A549 (cell line): ENCODE results near the gene SLC29A3.

Experiments
- CEBPB ChIP-seq, 2 experiments: fragments of >200 bp in 1 of 2; sonication (Bioruptor Twin) in 1 of 2; formaldehyde crosslinking in 1 of 2; IDR thresholded peaks; 2 replicates each; pipeline ENCODE4 v1.6.1; 2012 to 2016
- EP300 ChIP-seq, 2 experiments: fragments of >200 bp; sonication (Bioruptor Twin); formaldehyde crosslinking; IDR thresholded peaks; 2 replicates in 1 of 2; 3 replicates in 1 of 2; pipeline ENCODE4 v1.6.1; 2016 to 2017
- KDM5A ChIP-seq: fragments of 200-600 bp; sonication (generic); IDR thresholded peaks from 2 replicates; pipeline ENCODE4 v1.6.1; 2016; ENCODE audit warnings: antibody characterized with exemption, mild to moderate bottlenecking
- MAZ ChIP-seq: fragments of 150-350 bp; IDR thresholded peaks from 2 replicates; pipeline ENCODE4 v1.6.1; 2014; ENCODE audit warnings: antibody characterized with exemption, low read depth, low read length, borderline replicate concordance
- POLR2A ChIP-seq: IDR thresholded peaks from 2 replicates; pipeline ENCODE4 v1.6.1; 2012; ENCODE audit warnings: mild to moderate bottlenecking, low read length
- RAD21 ChIP-seq, 2 experiments: fragments of >200 bp in 1 of 2; sonication (Bioruptor Twin) in 1 of 2; formaldehyde crosslinking in 1 of 2; IDR thresholded peaks in 1 of 2; conservative IDR thresholded peaks in 1 of 2; 2 replicates in 1 of 2; 3 replicates in 1 of 2; pipeline ENCODE4 v1.6.1; 2012 to 2018; ENCODE audit warnings: inconsistent platforms in 1 of 2
- ZFP36 ChIP-seq: fragments of 450-650 bp; IDR thresholded peaks from 2 replicates; pipeline ENCODE4 v1.6.1; 2014; ENCODE audit warnings: borderline replicate concordance; ENCODE audit not compliant: partially characterized antibody
- TF ChIP-seq, protein P1 (sequence below): fragments of >200 bp; sonication (Bioruptor Twin); formaldehyde crosslinking; IDR thresholded peaks from 3 replicates; pipeline ENCODE4 v1.5.1; 2016
- TF ChIP-seq, protein P2 (sequence below): IDR thresholded peaks from 2 replicates; pipeline ENCODE4 v1.6.1; 2012

DNA sequence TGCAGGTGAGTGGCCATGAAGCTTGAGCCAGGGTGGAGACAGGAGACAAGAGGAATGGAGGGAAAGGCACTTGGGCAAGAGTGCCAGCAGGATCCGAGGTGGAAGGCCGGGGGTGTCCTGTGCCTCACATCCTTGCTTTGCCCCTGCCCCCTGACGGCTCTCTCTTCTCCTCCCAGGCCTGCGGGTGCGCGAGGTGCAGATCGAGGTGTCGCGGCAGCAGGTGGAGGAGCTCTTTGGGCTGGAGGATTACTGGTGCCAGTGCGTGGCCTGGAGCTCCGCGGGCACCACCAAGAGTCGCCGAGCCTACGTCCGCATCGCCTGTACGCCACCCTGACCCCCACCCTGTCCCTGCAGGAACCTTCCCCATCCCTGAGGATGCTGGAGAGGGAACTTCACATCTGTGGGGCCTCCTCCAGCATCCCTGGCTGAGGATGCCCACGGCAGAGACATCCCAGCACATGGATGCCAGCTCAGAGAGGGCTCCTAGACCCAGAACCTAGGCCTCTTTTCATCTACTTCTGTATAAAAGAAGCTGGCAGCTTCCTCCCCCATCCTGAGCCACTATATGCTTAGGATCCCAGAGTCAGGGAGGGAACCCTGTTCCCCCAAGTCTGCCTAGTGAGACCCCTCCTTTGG is 34.4 kb upstream of the SLC29A3 start:
- TF ChIP-seq, protein P1, sequence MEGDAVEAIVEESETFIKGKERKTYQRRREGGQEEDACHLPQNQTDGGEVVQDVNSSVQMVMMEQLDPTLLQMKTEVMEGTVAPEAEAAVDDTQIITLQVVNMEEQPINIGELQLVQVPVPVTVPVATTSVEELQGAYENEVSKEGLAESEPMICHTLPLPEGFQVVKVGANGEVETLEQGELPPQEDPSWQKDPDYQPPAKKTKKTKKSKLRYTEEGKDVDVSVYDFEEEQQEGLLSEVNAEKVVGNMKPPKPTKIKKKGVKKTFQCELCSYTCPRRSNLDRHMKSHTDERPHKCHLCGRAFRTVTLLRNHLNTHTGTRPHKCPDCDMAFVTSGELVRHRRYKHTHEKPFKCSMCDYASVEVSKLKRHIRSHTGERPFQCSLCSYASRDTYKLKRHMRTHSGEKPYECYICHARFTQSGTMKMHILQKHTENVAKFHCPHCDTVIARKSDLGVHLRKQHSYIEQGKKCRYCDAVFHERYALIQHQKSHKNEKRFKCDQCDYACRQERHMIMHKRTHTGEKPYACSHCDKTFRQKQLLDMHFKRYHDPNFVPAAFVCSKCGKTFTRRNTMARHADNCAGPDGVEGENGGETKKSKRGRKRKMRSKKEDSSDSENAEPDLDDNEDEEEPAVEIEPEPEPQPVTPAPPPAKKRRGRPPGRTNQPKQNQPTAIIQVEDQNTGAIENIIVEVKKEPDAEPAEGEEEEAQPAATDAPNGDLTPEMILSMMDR = no peak
- TF ChIP-seq POLR2A (no peak), CEBPB (IDR thresholded peaks at IDR 0.05) (no peak), MAZ (no peak), EP300 (IDR thresholded peaks at IDR 0.05) (no peak), KDM5A (no peak), RAD21 (conservative IDR thresholded peaks at IDR 0.05 in 1 of 2, IDR thresholded peaks at IDR 0.05 in 1 of 2) (no peak), ZFP36 (no peak)
- TF ChIP-seq, protein P2, sequence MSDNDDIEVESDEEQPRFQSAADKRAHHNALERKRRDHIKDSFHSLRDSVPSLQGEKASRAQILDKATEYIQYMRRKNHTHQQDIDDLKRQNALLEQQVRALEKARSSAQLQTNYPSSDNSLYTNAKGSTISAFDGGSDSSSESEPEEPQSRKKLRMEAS = no peak
